GM18873 (cell line): ENCODE results near the gene SLC7A5.
"Not testable (repeated sequence)": the region's sequence is repeated elsewhere in the genome, so short reads cannot be mapped to it uniquely, and the experiment has no call there.

Experiments used
- ATAC-seq: cut with Tn5 transposase; IDR thresholded peaks from one replicate; pipeline ENCODE4 v1.9.1; 2021; ENCODE audit warnings: mild to moderate bottlenecking, moderate library complexity, moderate number of reproducible peaks; ENCODE audit not compliant: unreplicated experiment, low FRiP score

The SLC7A5 gene

GRCh38 chr16:87836346-87836843, 32.9 kb downstream of the SLC7A5 start:
- ATAC-seq: no peak

- no peak for ATAC-seq
These were observed 33.4 kb downstream of the SLC7A5 start for GRCh38 chr16:87835882-87836331.

- ATAC-seq: no peak
These were observed 34.4 kb downstream of the SLC7A5 start for GRCh38 chr16:87834668-87835473.

- ATAC-seq: no peak
These were observed 35.2 kb downstream of the SLC7A5 start for GRCh38 chr16:87834005-87834667.

GRCh38 chr16:87833548-87833947, 35.8 kb downstream of the SLC7A5 start:
- ATAC-seq: no peak

- no peak for ATAC-seq
These were observed 36.4 kb downstream of the SLC7A5 start for GRCh38 chr16:87832741-87833502.

GRCh38 chr16:87832137-87832527, 37.2 kb downstream of the SLC7A5 start:
- ATAC-seq: no peak

GRCh38 chr16:87831421-87832136, 37.7 kb downstream of the SLC7A5 start:
- no peak for ATAC-seq

GRCh38 chr16:87830673-87831420, 38.5 kb downstream of the SLC7A5 start:
- ATAC-seq: no peak

GRCh38 chr16:87829988-87830672, 39.2 kb downstream of the SLC7A5 start:
- no peak for ATAC-seq

GRCh38 chr16:87829622-87829980, 39.7 kb downstream of the SLC7A5 start:
- ATAC-seq: no peak

- no peak for ATAC-seq
These were observed 40.2 kb downstream of the SLC7A5 start for GRCh38 chr16:87828907-87829621.

- no peak for ATAC-seq
These were observed 41.0 kb downstream of the SLC7A5 start for GRCh38 chr16:87828071-87828906.

GRCh38 chr16:87827588-87827915, 41.8 kb downstream of the SLC7A5 start:
- ATAC-seq: not testable (repeated sequence)

- ATAC-seq: no peak
These were observed 42.3 kb downstream of the SLC7A5 start for GRCh38 chr16:87826798-87827587.

- not testable (repeated sequence) for ATAC-seq
These were observed 42.9 kb downstream of the SLC7A5 start for GRCh38 chr16:87826407-87826797.

- not testable (repeated sequence) for ATAC-seq
These were observed 43.5 kb downstream of the SLC7A5 start for GRCh38 chr16:87825842-87826120.
